Stomach (tissue), 9 donors: Measurements from ENCODE around the gene MEIG1. TPM values are rescaled to one million over a fixed set of nuclear protein-coding genes. Genes with fewer than 3 reads are reported as not detected.
A peak's percentile ranks its signal among the peaks of the same experiment; 100 is the strongest.

ENCODE experiments used
- DNase-seq, 2 donors: peaks; one replicate each; pipeline versions ENCODE4 v3.0.0 to v3.0.0-alpha.2; 2013 to 2019
- H3K27ac ChIP-seq, 5 donors: fragments of 200-600 bp in 4 of 5; sonication (generic) in 4 of 5; one replicate each; pipeline ENCODE4 v1.5.1; 2013 to 2019; ENCODE audit warnings: mild to moderate bottlenecking in 1 of 5, moderate library complexity in 1 of 5
- H3K27me3 ChIP-seq, 3 donors: fragments of 200-600 bp; sonication (generic); one replicate each; pipeline ENCODE4 v1.5.1; 2017 to 2019; ENCODE audit warnings: mixed run types in 1 of 3
- H3K36me3 ChIP-seq, 4 donors: fragments of 200-600 bp; sonication (generic); 1 replicate in 3 of 4; 2 replicates in 1 of 4; pipeline ENCODE4 v1.5.1; 2016 to 2019
- H3K4me1 ChIP-seq, 4 donors: fragments of 200-600 bp; sonication (generic); one replicate each; pipeline ENCODE4 v1.5.1; 2016 to 2019
- H3K4me3 ChIP-seq, 4 donors: fragments of 200-600 bp; sonication (generic) in 3 of 4; one replicate each; pipeline ENCODE4 v1.5.1; 2016 to 2019; ENCODE audit warnings: mild to moderate bottlenecking in 1 of 4
- H3K9me3 ChIP-seq, 4 donors: fragments of 200-600 bp; sonication (generic); one replicate each; pipeline ENCODE4 v1.5.1; 2016 to 2019
- EP300 ChIP-seq: sonication (generic); formaldehyde crosslinking; IDR thresholded peaks from one replicate; pipeline ENCODE4 v1.6.1; 2017; ENCODE audit warnings: antibody characterized with exemption
- POLR2A ChIP-seq, 4 donors: fragments of 450-650 bp; IDR thresholded peaks; one replicate each; pipeline ENCODE4 v1.6.1; 2016; ENCODE audit warnings: antibody characterized with exemption in 4 of 4, control low read depth in 2 of 4, mild to moderate bottlenecking in 1 of 4, moderate library complexity in 1 of 4
- POLR2AphosphoS5 ChIP-seq, 3 donors: sonication (generic); formaldehyde crosslinking; IDR thresholded peaks; one replicate each; pipeline ENCODE4 v1.6.1; 2016; ENCODE audit warnings: antibody characterized with exemption in 3 of 3
- WGBS, 5 donors: extraction: QIAGEN DNeasy Blood & Tissue Kit in 3 of 5; methylation state at CpG; one replicate each; pipeline versions ENCODE4 v1.1.5 to v1.1.7; 2013 to 2018; 5-methylcytosine and 5-hydroxymethylcytosine counted together
- intact Hi-C: fragments of 100-400 bp; cut with DNase I; formaldehyde crosslinking; loops from one replicate; pipeline ENCODE4 v1.15.1; 2023; ENCODE audit warnings: low total_unique reads
- polyA plus RNA-seq, 3 donors: library from polyadenylated mRNA; stranded (reverse); fragments of 200-250 nt; gene quantifications; one replicate each; pipeline ENCODE4 v1.2.3, GENCODE V29; 2013
- total RNA-seq, 5 donors: library from RNA; depleted of rRNA; stranded (reverse); fragments of >200 nt; gene quantifications; one replicate each; pipeline versions ENCODE4 v1.1.0 to v1.2.3, GENCODE V29; 2014 to 2016
- TF ChIP-seq, protein P1 (sequence below), 7 experiments: fragments of 450-650 bp in 4 of 7; fragments of 200-600 bp in 3 of 7; sonication (generic) in 3 of 7; IDR thresholded peaks; one replicate each; pipeline ENCODE4 v1.5.1; 2016 to 2019; ENCODE audit warnings: antibody characterized with exemption in 7 of 7, control low read depth in 2 of 7, mild to moderate bottlenecking in 1 of 7
- donor health status: healthy with polysubstance abuse.
- donor health status: Bipolar disorder and iron deficiency.
- donor health status: healthy.

Gene MEIG1
- total and polyA plus RNA-seq, 8 donors, result 0.58 TPM; not detected in 7

DNA sequence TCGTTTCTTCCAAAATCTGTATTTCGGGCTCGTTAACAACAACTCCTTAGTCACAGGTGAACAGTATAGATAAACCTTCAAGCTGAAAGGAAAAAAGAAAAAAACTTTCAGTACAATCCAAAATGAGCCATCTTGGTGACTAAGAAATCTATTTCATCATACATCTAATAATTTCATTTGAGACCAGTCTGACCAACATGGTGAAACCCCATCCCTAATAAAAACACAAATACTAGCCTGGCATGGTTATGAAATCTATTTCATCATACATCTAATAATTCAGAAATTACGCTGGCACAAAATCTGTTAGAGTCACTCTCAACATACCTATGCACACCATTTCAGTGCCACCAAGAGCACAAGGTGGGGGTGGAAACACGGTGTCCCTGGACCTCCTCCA lies 14.1 kb upstream of the MEIG1 start:
- no peak overlapping the region for H3K4me3 ChIP-seq
- peaks cover 42 to 81% (median 78%) of the 10 kb centered on the region in 4 donors for H3K36me3 ChIP-seq
- no peak for DNase-seq
- H3K27me3 ChIP-seq, result no peaks in the 10 kb centered on the region
- H3K27ac ChIP-seq, result no peak overlapping the region
- intact Hi-C loops, result no loop called here
- 95 to 96% (median 96%) methylated on average over 5 of the region's 5 CpGs for WGBS, 5 donors
- H3K4me1 ChIP-seq, result peaks cover 0 to 5% (median 0%) of the 10 kb centered on the region in 4 donors
- TF ChIP-seq, protein P1, sequence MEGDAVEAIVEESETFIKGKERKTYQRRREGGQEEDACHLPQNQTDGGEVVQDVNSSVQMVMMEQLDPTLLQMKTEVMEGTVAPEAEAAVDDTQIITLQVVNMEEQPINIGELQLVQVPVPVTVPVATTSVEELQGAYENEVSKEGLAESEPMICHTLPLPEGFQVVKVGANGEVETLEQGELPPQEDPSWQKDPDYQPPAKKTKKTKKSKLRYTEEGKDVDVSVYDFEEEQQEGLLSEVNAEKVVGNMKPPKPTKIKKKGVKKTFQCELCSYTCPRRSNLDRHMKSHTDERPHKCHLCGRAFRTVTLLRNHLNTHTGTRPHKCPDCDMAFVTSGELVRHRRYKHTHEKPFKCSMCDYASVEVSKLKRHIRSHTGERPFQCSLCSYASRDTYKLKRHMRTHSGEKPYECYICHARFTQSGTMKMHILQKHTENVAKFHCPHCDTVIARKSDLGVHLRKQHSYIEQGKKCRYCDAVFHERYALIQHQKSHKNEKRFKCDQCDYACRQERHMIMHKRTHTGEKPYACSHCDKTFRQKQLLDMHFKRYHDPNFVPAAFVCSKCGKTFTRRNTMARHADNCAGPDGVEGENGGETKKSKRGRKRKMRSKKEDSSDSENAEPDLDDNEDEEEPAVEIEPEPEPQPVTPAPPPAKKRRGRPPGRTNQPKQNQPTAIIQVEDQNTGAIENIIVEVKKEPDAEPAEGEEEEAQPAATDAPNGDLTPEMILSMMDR (IDR thresholded peaks at IDR 0.05), result no peak
- TF ChIP-seq POLR2A (IDR thresholded peaks at IDR 0.05) (no peak), EP300 (no peak)
- H3K9me3 ChIP-seq, result no peaks in the 10 kb centered on the region

DNA sequence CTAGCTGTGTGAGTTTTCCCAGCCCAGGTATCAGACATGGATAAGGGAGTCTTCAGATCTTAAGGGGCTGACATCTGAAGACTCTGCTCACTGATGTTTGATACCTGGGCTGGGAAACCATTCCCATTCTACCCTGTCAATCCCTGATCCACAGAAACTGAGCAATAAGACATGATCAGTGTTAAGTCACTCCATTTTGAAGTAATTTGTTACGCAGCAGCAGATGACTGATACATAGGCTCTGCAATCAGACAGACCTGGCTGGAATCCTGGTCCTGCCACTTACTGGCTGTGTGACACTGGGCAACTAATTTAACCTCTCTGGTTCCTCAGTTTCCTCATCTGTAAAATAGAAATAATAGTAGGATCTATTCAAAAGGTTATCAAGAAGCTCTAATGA lies 11.9 kb upstream of the MEIG1 start:
- intact Hi-C loops, result no loop called here
- TF ChIP-seq POLR2A (IDR thresholded peaks at IDR 0.05), result no peak
- Histone ChIP-seq H3K4me1 (peaks cover 2 to 25% (median 11%) of the 10 kb centered on the region in 4 donors), H3K27me3 (no peaks in the 10 kb centered on the region), H3K27ac (no peak overlapping the region), H3K36me3 (peaks cover 36 to 70% (median 64%) of the 10 kb centered on the region in 4 donors), H3K4me3 (no peak overlapping the region), H3K9me3 (no peaks in the 10 kb centered on the region)
- WGBS, 5 donors, result 100% methylated on average over 1 of the region's 1 CpG
- no peak for DNase-seq

DNA sequence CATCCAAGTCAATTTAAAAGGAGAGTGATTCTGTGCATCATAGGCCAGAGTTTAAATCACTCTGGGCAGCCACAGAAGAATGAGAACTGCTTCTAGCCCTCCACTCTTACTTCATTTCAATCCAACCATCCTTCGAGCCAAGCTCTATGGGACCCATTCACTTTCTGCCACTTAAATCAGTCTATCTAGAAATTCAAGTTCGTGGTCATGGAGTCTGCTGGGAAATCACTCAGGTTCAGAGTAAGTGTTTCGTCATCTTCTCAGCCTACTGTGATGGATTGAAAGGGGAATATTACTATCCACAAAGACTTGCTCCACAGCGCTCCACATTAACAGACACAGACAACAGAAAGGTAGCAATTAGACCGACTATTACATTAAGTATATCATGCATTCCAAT lies 9.9 kb upstream of the MEIG1 start:
- Histone ChIP-seq H3K27ac (no peak overlapping the region), H3K27me3 (no peaks in the 10 kb centered on the region), H3K9me3 (no peaks in the 10 kb centered on the region), H3K36me3 (peaks cover 19 to 50% (median 44%) of the 10 kb centered on the region in 4 donors), H3K4me1 (peaks cover 13 to 36% (median 23%) of the 10 kb centered on the region in 4 donors), H3K4me3 (no peak overlapping the region)
- intact Hi-C loops, result no loop called here
- WGBS, 5 donors, result 91 to 98% (median 94%) methylated on average over 5 of the region's 5 CpGs
- no peak for DNase-seq
- TF ChIP-seq EP300, result no peak
- TF ChIP-seq POLR2AphosphoS5 (IDR thresholded peaks at IDR 0.05), result no peak
- TF ChIP-seq, protein P1 (IDR thresholded peaks at IDR 0.05), result no peak
- no peak for TF ChIP-seq POLR2A (IDR thresholded peaks at IDR 0.05)

DNA sequence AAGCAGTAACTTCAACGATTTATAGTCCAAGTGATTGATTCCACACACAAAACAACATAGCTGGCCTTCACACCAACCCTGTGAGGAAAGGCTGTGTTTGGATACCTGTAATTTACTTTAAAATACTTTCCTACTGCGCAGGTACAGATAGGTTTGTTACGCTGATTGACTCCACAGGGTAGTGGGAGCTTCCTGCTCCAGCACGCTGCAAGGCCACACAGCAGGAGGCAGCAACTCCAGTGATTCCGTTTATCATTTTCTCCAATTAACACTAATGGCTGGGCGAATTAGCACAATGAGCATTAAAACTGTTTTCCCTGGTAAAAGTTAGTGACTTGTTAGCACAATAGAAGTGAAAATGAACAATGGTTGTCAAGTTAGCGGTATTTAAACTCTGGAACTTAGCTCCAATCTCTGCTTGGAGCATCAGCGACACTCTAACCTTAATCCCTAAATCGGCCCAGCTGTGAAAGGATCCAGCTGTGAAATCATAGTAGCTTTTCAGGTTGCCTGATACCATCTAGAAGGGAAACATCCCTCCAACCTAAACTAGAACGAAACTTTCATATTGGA lies 6.3 kb upstream of the MEIG1 start:
- DNase-seq, result peak in 1 of 2 donors; percentile 34
- peaks cover 5 to 14% (median 8%) of the 10 kb centered on the region in 4 donors for H3K36me3 ChIP-seq
- peak overlapping the region; percentile 79 to 95 (median 94) for H3K27ac ChIP-seq
- TF ChIP-seq EP300, result no peak
- no peak for TF ChIP-seq POLR2A (IDR thresholded peaks at IDR 0.05)
- no peak for TF ChIP-seq POLR2AphosphoS5 (IDR thresholded peaks at IDR 0.05)
- TF ChIP-seq, protein P1 (IDR thresholded peaks at IDR 0.05), result no peak
- H3K27me3 ChIP-seq, result no peaks in the 10 kb centered on the region
- no peaks in the 10 kb centered on the region for H3K9me3 ChIP-seq
- 18 to 27% (median 23%) methylated on average over 10 of the region's 10 CpGs for WGBS, 5 donors
- peaks cover 13 to 45% (median 29%) of the 10 kb centered on the region in 4 donors for H3K4me1 ChIP-seq
- H3K4me3 ChIP-seq, result peak overlapping the region; percentile 66 to 81 (median 70)
- intact Hi-C loops, result loop anchor here (10.0 kb wide), 1 partner anchor 142 kb away; the partner anchor contains the start of gene RPP38

DNA sequence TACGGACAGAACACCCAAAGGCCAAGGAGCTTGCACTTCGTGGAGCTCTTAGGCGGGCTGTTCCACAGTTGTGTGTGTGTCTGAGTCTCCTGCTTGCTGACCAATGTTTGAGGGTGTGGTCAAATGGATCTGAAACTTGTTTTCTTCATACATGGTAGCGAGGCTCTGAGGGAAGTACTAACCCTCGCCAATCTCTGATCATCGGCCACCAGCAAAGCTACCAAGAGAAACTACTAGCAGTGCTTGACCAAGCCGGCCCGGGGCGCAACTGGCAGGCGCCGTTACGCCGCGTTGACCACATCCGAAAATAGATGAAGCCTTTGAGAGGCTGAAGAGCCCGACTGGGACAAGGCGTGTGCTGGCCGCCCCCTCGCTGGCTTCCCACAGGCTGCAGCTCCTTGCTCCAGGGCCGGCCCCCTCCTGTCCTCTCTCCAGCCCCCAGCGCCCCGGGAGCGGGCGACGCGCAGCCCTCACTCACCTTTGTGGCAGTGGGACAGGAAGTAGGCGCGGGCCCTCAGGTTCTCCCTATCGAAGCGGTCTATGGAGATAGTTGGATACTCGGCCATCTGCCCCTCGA lies 5.7 kb upstream of the MEIG1 start:
- Histone ChIP-seq H3K9me3 (no peaks in the 10 kb centered on the region), H3K4me3 (peak overlapping the region; percentile 66 to 81 (median 70)), H3K27ac (peak overlapping the region; percentile 79 to 95 (median 94)), H3K27me3 (no peaks in the 10 kb centered on the region), H3K4me1 (peaks cover 13 to 45% (median 29%) of the 10 kb centered on the region in 4 donors), H3K36me3 (peaks cover 0 to 8% (median 3%) of the 10 kb centered on the region in 4 donors)
- intact Hi-C loops, result loop anchor here (10.0 kb wide), 1 partner anchor 141 kb away; the partner anchor contains the start of gene RPP38
- WGBS, 5 donors, result 0 to 1% (median 1%) methylated on average over 20 to 32 of the region's 32 CpGs
- DNase-seq, result peak; percentile 51 to 79
- TF ChIP-seq EP300 (no peak), POLR2AphosphoS5 (IDR thresholded peaks at IDR 0.05) (no peak), POLR2A (IDR thresholded peaks at IDR 0.05) (no peak)
- TF ChIP-seq, protein P1 (IDR thresholded peaks at IDR 0.05), result no peak
